ENCODE results near the gene RAB1B.

The RAB1B gene

DNA sequence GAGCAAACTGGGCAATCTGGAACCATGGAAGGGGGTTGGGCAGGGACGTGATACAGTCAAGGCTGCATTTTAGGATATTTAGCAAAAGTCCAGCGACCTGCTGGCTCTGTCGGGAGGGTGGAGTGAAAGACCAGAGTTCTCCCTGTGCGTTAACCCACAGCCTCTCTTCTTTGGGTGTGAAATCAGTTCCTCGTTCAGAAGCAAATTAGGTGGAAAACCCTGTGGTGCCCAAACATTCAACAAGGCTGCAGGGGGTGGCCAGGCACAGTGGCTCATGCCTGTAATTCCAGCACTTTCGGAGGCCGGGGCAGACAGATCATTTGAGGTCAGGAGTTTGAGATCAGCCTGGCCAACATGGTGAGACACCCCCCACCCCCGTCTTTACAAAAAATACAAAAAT lies 29.2 kb downstream of the RAB1B start:
- TF ChIP-seq EZH2 (IDR thresholded peaks at IDR 0.05; ENCODE audit: borderline replicate concordance, low read length) (no peak), CTCF (IDR thresholded peaks at IDR 0.05; ENCODE audit: low read length) (no peak)
- H3K27ac ChIP-seq (ENCODE audit: low read depth, low read length, poor library complexity, severe bottlenecking) = no peak overlapping the region
- H4K20me1 ChIP-seq (ENCODE audit: insufficient read depth, low read length) = no peaks in the 10 kb centered on the region
- no peak overlapping the region for H3K4me2 ChIP-seq (ENCODE audit: low read length)
- no peaks in the 10 kb centered on the region for H3K9me3 ChIP-seq (ENCODE audit: low read length)
- no peak overlapping the region for H2AFZ ChIP-seq (ENCODE audit: low read length)
- H3K9me2 ChIP-seq (ENCODE audit: low read depth, low read length) = no peaks in the 10 kb centered on the region
- H3K36me3 ChIP-seq (ENCODE audit: insufficient read depth, low read length) = no peaks in the 10 kb centered on the region
- no peaks in the 10 kb centered on the region for H3K4me1 ChIP-seq (ENCODE audit: insufficient read depth, low read length, severe bottlenecking)
- no peaks in the 10 kb centered on the region for H3F3A ChIP-seq (ENCODE audit: insufficient read depth, low read length)
- H3K27me3 ChIP-seq (ENCODE audit: insufficient read depth, low read length) = peaks cover 6% of the 10 kb centered on the region; the same call in 1 of the 2 replicates
- no peak overlapping the region for H3K9ac ChIP-seq (ENCODE audit: low read length)
- H3K4me3 ChIP-seq (ENCODE audit: low read depth, low read length, poor library complexity, severe bottlenecking) = no peak overlapping the region
- H3K79me2 ChIP-seq (ENCODE audit: insufficient read depth, low read length) = no peaks in the 10 kb centered on the region

GRCh38 chr11:66299186-66299585 lies 30.7 kb downstream of the RAB1B start:
- H3K9me2 ChIP-seq (ENCODE audit: low read depth, low read length) = no peaks in the 10 kb centered on the region
- H4K20me1 ChIP-seq (ENCODE audit: insufficient read depth, low read length) = no peaks in the 10 kb centered on the region
- no peak overlapping the region for H3K9ac ChIP-seq (ENCODE audit: low read length)
- peaks cover 8% of the 10 kb centered on the region; the same call in 1 of the 2 replicates for H3K27me3 ChIP-seq (ENCODE audit: insufficient read depth, low read length)
- TF ChIP-seq EZH2 (IDR thresholded peaks at IDR 0.05; ENCODE audit: borderline replicate concordance, low read length) (no peak), CTCF (IDR thresholded peaks at IDR 0.05; ENCODE audit: low read length) (no peak)
- no peak overlapping the region for H2AFZ ChIP-seq (ENCODE audit: low read length)
- no peaks in the 10 kb centered on the region for H3K36me3 ChIP-seq (ENCODE audit: insufficient read depth, low read length)
- no peaks in the 10 kb centered on the region for H3K9me3 ChIP-seq (ENCODE audit: low read length)
- H3K4me2 ChIP-seq (ENCODE audit: low read length) = no peak overlapping the region
- H3K4me1 ChIP-seq (ENCODE audit: insufficient read depth, low read length, severe bottlenecking) = no peaks in the 10 kb centered on the region
- H3F3A ChIP-seq (ENCODE audit: insufficient read depth, low read length) = no peaks in the 10 kb centered on the region
- H3K79me2 ChIP-seq (ENCODE audit: insufficient read depth, low read length) = no peaks in the 10 kb centered on the region
- H3K27ac ChIP-seq (ENCODE audit: low read depth, low read length, poor library complexity, severe bottlenecking) = no peak overlapping the region
- H3K4me3 ChIP-seq (ENCODE audit: low read depth, low read length, poor library complexity, severe bottlenecking) = no peak overlapping the region

DNA sequence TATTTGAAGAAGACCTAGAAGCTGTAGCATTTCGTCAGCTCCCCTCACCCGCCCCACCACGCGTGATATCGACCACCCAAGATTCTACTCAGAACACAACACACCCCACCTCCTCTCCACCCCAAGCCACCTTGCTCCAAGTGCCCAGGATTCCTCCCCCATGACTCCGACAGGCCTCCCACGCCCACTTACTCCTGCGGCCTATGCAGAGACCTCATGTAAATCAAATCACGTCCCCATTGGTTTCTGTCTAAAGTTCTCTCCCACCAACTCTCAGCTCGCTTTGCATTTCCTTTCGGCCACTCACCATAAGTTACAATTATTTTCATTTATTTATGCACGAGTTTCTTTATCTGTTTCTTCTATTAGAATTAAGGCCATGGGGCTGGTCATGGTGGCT lies 34.2 kb downstream of the RAB1B start:
- Histone ChIP-seq H2AFZ (ENCODE audit: low read length) (no peak overlapping the region), H3K9me2 (ENCODE audit: low read depth, low read length) (no peaks in the 10 kb centered on the region), H3K9ac (ENCODE audit: low read length) (no peak overlapping the region), H3K27ac (ENCODE audit: low read depth, low read length, poor library complexity, severe bottlenecking) (no peak overlapping the region), H3K4me1 (ENCODE audit: insufficient read depth, low read length, severe bottlenecking) (no peaks in the 10 kb centered on the region), H3K9me3 (ENCODE audit: low read length) (no peaks in the 10 kb centered on the region), H3K36me3 (ENCODE audit: insufficient read depth, low read length) (no peaks in the 10 kb centered on the region), H3K79me2 (ENCODE audit: insufficient read depth, low read length) (no peaks in the 10 kb centered on the region), H4K20me1 (ENCODE audit: insufficient read depth, low read length) (no peaks in the 10 kb centered on the region), H3K4me2 (ENCODE audit: low read length) (no peak overlapping the region), H3F3A (ENCODE audit: insufficient read depth, low read length) (no peaks in the 10 kb centered on the region), H3K4me3 (ENCODE audit: low read depth, low read length, poor library complexity, severe bottlenecking) (no peak overlapping the region), H3K27me3 (ENCODE audit: insufficient read depth, low read length) (peaks cover 13% of the 10 kb centered on the region; the same call in 1 of the 2 replicates)
- TF ChIP-seq CTCF (IDR thresholded peaks at IDR 0.05; ENCODE audit: low read length) (no peak), EZH2 (IDR thresholded peaks at IDR 0.05; ENCODE audit: borderline replicate concordance, low read length) (no peak)
